ENCODE results near the gene CYP2C19.
"Not testable (repeated sequence)": the region's sequence is repeated elsewhere in the genome, so short reads cannot be mapped to it uniquely, and the experiment has no call there.

CYP2C19 gene

GRCh38 chr10:94890264-94891022 lies 128.0 kb downstream of the CYP2C19 start:
- no peak overlapping the region for H3K4me3 ChIP-seq (ENCODE audit: low read length)
- no peaks in the 10 kb centered on the region for H3K4me1 ChIP-seq (ENCODE audit: control insufficient read depth, insufficient read depth, low read length)
- no peak overlapping the region for H3K9ac ChIP-seq (ENCODE audit: low read length)
- H3K27me3 ChIP-seq (ENCODE audit: control insufficient read depth, insufficient read depth, low read length) = no peaks in the 10 kb centered on the region
- H3K9me3 ChIP-seq (ENCODE audit: control insufficient read depth, low read length) = no peaks in the 10 kb centered on the region
- no peaks in the 10 kb centered on the region for H3K36me3 ChIP-seq (ENCODE audit: control insufficient read depth, insufficient read depth, low read length)

DNA sequence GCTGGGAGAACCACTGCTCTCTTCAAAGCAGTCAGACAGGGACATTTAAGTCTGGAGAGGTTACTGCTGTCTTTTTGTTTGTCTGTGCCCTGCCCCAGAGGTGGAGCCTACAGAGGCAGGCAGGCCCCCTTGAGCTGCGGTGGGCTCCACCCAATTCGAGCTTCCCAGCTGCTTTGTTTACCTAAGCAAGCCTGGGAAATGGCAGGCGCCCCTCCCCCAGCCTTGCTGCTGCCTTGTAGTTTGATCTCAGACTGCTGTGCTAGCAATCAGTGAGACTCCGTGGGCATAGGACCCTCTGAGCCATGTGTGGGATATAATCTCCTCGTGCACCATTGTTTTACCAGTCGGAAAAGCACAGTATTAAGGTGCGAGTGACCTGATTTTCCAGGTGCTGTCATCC lies 135.9 kb downstream of the CYP2C19 start:
- H3K27me3 ChIP-seq (ENCODE audit: control insufficient read depth, insufficient read depth, low read length); H3K36me3 ChIP-seq (ENCODE audit: control insufficient read depth, insufficient read depth, low read length); H3K4me1 ChIP-seq (ENCODE audit: control insufficient read depth, insufficient read depth, low read length); H3K9me3 ChIP-seq (ENCODE audit: control insufficient read depth, low read length); H3K4me3 ChIP-seq (ENCODE audit: low read length); H3K9ac ChIP-seq (ENCODE audit: low read length): not testable (repeated sequence)

DNA sequence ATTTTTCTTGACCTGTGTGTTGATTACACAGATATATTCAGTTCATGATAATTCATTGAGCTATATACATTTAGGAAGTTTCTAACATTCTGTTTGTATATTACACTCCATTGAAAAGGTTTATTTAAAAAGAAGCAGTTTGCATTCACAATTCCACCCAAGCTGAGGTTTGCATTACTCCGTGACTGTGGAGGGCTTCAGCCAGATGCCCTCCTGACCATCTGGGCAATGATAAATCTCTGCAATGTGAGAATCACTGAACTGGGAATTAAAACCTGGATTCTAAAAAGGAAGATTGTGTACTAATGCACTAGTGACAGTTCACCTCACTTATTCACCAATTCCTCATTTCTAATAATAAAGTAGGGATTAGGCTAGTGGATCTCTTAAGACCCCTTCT lies 139.6 kb downstream of the CYP2C19 start:
- Histone ChIP-seq H3K4me3 (ENCODE audit: low read length) (no peak overlapping the region), H3K27me3 (ENCODE audit: control insufficient read depth, insufficient read depth, low read length) (no peaks in the 10 kb centered on the region), H3K4me1 (ENCODE audit: control insufficient read depth, insufficient read depth, low read length) (peaks cover 30% of the 10 kb centered on the region), H3K36me3 (ENCODE audit: control insufficient read depth, insufficient read depth, low read length) (no peaks in the 10 kb centered on the region), H3K9me3 (ENCODE audit: control insufficient read depth, low read length) (no peaks in the 10 kb centered on the region), H3K9ac (ENCODE audit: low read length) (no peak overlapping the region)

- H3K4me3 ChIP-seq (ENCODE audit: low read length) = no peak overlapping the region
- no peaks in the 10 kb centered on the region for H3K36me3 ChIP-seq (ENCODE audit: control insufficient read depth, insufficient read depth, low read length)
- H3K9ac ChIP-seq (ENCODE audit: low read length) = no peak overlapping the region
- H3K27me3 ChIP-seq (ENCODE audit: control insufficient read depth, insufficient read depth, low read length) = no peaks in the 10 kb centered on the region
- H3K4me1 ChIP-seq (ENCODE audit: control insufficient read depth, insufficient read depth, low read length) = peaks cover 30% of the 10 kb centered on the region
- H3K9me3 ChIP-seq (ENCODE audit: control insufficient read depth, low read length) = no peaks in the 10 kb centered on the region
These were observed 140.1 kb downstream of the CYP2C19 start for GRCh38 chr10:94902570-94902969.
